Activated CD8-positive, alpha-beta memory T cell treated with anti-CD3 and anti-CD28 coated beads for 1 hour (primary cell): ENCODE measurements around the gene FAM174C.
A peak's percentile ranks its signal among the peaks of the same experiment; 100 is the strongest.
"Not testable (repeated sequence)": the region's sequence is repeated elsewhere in the genome, so short reads cannot be mapped to it uniquely, and the experiment has no call there.

Source experiments
- DNase-seq, 2 donors: peaks; one replicate each; pipeline ENCODE4 v3.0.0-alpha.2; 2020; ENCODE audit warnings: low read depth in 1 of 2; ENCODE audit errors: extremely low read depth in 1 of 2

FAM174C gene

DNA sequence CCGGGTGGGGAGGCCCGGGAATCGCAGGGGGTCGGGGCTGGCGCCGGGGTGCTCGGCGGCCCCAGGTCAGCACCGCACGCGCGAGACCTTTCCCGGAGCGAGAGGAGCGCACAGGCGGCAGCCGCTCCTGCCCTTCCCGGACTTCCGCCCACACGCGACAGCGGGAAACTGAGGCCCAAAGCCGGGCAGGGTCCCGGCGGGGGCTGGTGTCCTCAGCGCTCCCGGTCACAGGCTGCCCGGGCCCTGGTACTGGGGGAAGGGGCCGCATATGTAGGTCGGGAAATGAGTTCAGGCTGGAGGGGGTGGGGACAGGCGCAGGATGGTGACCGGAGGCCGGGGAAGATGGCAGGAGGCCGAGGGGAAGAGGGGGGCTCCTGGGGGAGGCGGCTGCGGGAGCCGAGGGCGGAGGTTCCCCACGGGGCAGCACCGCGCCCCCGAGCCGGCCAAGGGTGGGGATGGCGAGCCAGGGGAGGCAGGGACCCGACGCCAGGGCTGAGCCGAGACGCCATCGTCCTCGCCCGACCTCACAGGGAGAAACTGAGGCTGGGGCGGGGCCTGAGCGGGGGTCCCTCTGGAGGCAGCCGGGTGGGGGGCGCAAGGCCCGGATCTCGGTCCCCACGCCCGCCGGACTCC is 38.2 kb upstream of the FAM174C start:
- DNase-seq, result no peak

DNA sequence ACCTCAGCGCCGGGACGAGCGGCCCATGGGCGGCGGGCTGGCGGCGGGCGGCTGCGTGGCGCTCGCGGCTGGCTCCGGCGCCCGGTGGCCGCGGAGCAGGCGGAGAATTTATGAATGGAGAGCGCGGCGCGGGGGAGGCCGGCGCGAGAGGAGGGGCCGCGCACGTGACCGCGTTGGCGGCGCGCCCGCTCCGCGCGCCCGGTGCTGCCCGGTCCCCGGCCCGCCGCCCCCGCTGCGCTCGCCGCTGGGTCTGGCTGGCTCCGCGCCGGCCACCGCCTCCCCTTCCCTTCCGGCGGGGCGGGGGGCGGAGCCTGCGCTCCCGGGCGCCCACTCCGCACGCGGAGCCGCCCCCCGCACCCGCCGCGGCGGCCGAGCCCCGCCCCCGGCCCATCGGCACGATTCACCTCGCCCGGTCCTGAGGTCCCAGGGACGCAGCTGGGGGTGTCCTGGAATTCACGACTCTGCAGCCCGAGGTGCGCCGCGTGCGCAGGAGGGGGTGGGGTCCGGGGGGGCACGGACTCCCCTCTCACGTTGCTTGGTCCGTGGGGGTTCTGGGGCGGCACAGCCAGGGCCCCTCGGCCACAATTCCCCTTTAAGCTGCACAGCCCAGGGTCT is 37.5 kb upstream of the FAM174C start, which contains the start of gene CBARP:
Gene CBARP, minus strand, starts transcription at position 252 of the 615 bp plus-strand sequence. CDS start 1,905 bp downstream, outside the sequence.
- DNase-seq, result no peak

DNA sequence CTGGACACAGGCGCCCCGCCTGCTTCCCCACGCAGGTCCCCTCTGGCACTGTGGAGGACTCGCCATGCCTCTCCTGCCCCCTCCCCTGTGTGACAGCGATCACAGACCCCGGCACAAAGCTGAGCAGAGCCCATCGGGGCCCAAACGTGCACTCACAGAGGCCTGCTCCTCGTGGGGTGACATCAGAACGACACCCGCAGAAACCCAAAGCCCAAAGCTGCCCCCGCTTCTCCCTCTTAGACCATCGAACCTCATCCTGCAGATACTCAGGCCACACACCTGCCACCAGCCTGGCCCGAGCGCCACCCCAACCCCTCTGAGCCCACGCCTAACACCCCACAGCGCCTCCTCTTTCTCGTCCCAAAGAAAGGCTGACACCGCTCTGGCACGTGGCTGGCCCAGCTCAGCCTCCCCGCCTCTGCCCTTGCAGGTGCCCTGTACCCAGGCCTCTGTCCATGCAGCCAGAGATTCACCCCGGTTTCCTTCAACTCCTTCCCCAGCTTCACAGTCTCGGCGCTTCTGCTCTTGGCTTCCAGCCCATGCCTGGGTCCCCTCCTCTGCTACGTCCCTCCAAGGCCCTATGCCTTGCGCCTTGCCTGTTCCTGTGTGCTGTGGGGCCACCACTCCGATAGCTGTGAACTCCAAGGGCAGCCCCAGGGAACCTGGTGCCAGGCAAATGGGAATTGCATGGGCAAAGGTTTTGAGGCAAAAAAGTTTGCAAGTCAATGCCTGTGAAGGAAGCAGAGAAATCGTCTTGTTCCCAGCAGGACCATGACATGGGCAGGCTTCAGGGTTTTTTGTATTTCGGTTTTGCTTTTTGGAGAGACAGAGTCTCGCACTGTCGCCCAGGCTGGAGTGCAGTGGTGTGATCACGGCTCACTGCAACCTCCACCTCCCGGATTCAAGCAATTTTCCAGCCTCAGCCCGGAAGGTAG is 36.7 kb upstream of the FAM174C start:
- no peak for DNase-seq

DNA sequence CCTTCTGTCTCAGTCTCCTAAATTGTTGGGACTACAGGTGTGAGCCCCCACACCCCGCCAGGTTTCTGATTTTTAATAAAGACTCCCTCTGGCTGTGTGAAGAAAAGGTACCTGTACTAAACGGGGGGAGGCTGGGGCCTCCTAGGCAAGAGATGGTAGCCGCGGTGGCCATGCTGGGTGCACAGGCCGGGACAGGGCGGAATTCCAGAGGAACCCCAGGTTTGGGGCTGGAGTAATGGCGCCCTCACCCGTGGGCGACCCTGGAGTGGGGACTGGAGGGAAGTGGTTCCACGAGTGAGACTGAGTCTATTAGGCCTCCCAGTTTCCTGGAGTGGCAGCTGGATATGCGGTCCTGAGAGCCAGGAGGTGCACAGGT is 35.9 kb upstream of the FAM174C start:
- DNase-seq, result no peak

DNA sequence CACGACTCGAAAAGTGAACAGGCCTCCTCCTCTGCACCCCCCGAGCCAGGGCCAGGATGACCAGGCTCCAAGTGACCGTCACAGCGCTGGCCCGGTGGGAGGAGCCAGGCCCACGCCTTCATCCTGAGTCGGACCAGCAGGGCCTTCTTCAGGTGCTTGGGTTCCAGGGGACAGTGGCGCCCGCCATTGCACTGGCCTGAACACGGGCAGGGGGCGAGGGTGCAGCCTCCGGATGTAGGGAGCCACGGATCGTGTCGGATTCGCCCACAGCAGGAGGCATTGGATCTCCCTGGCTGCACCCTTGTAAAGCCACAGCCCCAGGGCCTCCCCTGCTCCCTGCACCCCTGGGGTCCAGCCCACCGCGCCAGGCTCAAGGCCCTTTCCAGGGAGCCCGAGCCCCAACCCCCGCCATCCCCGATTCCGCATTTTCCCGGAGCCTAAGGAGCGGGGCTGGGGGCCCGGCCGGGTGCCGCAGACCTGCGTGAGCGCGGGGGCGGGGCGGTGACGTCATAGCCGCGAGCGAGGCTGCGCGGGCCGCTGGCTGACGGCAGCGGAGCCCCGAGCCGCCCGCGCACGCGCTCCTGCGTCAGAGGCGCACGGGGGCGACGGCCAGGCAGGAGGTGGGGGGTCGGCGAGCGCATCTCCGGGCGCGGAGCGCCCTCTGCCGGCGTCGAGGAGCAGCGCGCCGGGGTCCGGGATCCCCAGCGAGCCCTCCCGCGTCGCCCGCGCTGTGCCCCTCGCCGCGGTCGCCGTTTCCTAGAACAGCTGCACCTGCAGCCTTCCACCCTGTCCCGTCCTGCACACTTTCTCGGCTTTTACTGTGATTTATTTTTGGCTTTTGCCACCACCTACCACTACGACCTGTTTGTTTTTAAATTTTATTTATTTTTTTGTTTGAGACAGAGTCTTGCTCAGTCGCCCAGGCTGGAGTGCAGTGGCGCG is 35.3 kb upstream of the FAM174C start:
- peak; percentile 86 to 88 for DNase-seq

DNA sequence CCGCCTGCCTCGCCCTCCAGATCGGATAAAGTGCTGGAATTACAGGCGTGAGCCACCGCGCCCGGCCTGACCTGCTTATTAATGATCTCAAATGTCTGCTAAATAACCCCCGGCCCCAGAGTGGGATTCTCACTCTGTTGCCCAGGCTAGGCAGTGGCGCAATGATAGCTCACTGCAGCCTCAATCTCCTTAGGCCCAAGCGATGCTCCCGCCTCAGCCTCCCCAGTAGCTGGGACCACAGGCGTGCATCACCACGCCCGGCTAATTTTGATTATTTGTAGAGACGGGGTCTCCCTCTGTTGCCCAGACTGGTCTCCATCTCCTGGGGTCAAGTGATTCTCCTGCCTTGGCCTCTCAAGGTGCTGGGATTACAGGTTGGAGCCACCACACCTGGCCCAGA is 34.4 kb upstream of the FAM174C start:
- no peak for DNase-seq

DNA sequence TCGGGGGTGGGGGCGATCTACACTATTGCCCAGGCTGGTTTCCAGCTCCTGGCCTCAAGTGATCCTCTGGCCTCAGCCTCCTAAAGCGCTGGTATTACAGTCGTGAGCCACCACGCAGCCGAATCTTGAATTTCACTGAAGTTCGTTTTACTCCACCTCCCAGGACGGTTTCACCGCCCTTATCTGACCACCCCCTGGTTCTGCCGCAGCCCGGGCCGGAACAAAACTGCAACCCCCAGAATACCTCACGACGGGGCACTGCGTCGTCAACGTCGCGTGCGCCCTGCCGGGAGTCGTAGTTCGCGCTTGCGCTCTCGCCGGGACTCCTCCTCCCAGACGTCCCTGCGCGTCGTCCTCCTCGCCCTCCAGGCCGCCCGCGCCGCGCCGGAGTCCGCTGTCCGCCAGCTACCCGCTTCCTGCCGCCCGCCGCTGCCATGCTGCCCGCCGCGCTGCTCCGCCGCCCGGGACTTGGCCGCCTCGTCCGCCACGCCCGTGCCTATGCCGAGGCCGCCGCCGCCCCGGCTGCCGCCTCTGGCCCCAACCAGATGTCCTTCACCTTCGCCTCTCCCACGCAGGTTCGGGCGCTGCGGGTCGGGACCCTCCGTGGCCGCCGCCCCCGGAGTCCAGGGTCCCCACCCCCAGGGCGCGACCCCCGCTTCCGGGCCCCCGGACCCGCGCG is 33.8 kb upstream of the FAM174C start, which contains the start of gene ATP5F1D:
Gene ATP5F1D, plus strand, starts transcription at position 335 of the 679 bp plus-strand sequence. Its CDS starts 100 bp downstream, at position 435.
- DNase-seq, result peak; percentile 86 to 88

DNA sequence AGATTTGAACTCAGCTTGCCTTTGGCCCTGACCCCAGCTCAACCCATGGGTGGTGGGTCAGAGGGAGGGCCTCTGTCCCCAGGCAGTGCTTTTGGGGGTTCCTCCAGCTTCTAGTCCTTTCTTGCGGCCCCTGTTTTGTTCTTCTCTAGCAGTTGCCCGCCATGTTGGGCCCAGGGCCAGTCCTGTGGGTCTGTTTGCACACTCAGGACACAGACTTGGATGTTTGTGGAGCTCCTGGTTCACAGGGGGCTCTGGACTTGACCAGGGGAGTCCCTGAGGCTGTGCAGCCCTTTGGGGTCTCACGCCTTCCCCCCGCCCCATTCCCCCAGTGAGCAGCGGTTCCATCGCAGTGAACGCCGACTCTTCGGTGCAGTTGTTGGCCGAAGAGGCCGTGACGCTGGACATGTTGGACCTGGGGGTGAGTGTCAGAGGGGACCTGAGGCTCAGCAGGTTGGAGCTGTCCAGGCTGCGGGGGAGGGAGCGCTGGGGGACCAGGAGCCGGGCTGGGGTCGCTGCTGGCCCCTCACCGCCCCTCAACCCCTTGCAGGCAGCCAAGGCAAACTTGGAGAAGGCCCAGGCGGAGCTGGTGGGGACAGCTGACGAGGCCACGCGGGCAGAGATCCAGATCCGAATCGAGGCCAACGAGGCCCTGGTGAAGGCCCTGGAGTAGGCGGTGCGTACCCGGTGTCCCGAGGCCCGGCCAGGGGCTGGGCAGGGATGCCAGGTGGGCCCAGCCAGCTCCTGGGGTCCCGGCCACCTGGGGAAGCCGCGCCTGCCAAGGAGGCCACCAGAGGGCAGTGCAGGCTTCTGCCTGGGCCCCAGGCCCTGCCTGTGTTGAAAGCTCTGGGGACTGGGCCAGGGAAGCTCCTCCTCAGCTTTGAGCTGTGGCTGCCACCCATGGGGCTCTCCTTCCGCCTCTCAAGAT is 31.3 kb upstream of the FAM174C start:
- DNase-seq, result peak; percentile 74 to 84

DNA sequence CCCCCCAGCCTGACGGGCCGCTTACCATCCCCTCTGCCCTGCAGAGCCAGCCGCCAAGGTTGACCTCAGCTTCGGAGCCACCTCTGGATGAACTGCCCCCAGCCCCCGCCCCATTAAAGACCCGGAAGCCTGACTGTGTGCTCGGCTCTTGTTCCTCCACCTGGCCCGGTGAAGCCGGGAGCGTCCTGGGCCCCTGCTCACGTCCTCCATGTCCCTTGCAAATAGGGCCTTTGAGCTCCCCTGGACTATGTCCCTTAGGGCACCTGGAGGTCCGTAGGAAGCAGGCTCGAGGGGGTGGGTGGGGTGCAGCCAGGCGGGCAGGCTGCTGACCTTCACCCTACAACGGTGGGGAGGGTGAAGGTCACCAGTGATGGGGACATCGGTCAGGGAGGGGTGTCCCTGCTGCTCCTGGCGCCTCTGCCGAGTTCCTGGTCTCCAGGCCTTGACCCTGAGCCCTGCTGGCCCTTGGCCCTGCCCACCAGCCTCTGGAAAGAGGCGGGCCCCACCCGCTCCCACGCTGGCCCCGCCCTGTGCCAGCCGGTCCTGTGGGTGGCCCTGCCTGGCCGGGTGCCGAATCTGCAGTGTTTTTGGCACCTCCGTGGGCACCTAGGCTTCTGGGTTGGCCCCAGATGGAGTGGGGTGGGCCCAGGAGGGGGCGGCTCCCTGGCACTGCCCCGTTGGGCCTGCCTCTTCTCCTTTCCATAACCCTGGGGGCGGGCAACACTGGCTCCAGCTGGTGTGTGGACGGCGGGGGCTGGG is 30.5 kb upstream of the FAM174C start:
- DNase-seq, result no peak

DNA sequence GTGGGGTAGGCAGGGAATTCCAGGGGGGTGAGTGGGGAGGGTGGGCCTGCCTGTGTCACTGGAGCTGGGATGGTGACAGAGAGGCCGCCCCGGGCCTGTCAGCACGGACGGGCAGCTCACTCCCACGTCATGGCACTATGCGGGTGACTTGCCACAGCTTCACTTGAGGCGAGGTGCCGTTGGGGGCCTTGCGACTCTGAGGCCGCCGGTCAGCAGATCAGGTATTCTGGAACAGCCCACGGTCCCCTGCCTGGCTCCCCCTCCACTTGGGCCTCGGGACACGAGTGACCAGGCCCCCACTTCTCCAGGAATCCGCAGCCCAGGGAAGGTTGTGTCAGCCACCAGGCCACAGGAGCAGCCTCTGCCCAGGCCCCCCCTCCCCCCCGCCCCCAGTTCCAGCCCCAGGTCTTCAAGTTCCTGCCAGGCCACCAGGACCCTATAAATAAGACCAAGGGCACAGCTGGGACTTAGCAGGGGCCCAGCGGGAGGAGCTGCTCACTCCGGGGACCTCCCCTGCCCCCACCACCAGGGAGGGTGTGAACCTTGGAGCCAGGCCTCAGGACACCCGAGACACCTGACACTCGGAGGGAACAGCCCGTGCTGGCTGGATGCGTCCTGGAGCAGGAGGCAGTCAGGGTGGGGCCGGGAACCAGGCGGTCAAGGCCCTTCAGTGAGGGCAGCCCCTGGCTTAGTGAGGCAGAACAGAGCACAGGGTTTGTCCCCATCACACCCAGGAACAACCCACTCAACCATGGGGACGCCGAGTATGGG is 29.7 kb upstream of the FAM174C start:
- DNase-seq, result no peak

DNA sequence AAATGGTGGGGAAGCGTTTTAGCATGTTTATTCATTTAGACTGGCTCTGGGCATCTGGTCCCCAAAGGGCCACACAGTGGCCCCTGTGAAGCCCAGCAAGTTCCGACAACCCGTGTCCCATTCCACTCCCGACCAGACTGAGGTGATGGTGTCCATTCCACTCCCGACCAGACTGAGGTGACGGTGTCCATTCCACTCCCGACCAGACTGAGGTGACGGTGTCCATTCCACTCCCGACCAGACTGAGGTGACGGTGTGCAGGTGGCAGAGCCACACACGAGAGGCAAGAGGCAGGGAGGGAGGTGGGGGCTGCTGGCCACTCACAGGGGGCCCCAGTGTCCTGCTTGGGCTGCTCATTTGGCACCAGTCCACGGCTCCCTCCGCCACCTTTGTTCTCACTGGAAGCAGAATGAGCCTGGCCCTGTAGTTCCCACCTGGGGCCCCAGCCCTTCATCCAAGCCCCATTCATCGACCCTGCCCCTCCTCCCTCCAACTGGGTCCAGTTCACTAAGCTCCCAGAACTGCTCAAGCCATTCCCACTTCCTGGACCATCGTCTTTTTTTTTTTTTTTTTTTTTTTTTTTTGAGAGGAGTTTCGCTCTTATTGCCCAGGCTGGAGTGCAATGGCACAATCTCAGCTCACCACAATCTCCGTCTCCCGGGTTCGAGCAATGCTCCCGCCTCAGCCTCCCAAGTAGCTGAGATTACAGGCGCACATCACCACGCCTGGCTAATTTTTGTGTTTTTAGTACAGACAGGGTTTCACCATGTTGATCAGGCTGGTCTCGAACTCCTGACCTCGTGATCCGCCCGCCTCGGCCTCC is 28.9 kb upstream of the FAM174C start:
- not testable (repeated sequence) for DNase-seq

DNA sequence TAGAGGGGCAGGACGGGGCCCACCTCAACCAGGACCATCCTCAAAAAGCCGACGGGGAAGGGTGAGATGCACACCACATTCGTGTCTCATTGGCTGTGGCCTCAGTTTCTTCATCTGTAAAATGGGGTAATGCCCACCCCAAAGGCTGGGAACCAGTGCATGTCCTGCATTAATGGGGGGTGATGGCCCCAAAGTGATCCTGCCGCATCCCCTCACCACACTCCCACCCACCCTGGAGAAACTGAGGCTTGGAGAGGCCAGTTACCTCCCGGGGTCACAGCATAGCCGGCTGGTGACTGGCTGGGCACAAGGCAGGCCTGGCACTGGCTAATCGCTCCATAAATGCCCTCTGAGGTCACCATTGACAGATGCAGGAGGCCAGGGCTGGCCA is 27.6 kb upstream of the FAM174C start:
- DNase-seq, result no peak

DNA sequence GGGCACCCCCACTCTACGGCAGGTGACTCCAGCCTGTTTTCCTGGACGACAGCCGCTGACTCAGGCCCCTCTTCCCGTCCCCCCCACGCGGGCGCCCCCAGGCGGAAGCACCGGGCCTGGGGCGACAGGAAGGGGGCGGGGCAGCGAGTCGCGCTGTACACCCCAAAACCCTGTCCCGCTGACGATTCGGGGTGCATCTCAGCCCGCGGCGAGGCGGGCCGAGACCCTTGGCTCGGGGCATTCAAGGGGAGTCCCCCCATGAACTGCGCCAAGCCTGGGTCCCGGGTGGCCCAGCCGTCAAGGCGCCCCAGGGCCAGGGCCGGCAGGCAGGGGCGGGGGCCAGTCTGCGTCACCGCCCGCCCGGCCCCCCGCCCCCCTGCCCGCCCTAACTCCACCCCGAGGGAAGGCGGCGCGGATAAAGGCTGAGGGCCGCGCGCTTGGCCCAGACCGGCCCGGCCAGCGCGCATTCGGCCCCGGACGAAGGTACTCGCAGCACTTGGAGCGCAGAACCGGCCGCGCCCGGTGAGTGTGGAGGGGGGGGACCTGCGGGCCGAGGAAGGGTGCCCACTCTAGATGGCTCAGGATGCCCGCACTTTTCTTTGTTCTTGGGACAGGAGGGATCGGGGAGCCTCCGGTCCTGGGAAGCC is 27.1 kb upstream of the FAM174C start, which contains the start of gene MIDN:
Gene MIDN, plus strand, starts transcription at position 445 of the 647 bp plus-strand sequence. CDS start 1,714 bp downstream, outside the sequence.
- peak in 1 of 2 donors; percentile 57 for DNase-seq

DNA sequence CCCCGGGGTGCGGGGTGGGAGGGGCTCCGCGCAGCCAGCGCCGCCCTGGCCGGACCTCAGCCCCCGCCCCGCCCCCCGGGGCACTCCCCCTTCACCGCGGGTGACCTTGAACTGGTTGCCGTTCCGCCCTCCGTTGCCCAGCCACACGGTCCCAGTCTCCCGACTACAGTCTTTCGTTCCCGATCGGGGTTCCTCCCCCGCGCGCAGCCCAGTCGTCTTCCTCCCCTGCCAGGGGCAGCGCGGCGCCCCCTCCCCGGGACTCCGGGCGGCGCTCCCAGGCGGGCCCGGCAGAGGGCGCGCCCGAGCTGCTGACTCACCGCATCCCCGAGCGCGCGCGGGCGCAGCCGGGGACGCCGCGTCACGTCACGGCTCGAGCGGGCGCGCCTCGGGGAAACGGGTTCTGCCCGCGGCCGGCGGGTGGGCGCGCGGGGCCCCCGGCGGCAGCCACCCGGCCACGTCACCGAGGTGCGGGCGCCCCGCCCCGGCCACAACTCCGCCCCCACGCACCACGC is 26.5 kb upstream of the FAM174C start:
- DNase-seq, result peak in 1 of 2 donors; percentile 79

DNA sequence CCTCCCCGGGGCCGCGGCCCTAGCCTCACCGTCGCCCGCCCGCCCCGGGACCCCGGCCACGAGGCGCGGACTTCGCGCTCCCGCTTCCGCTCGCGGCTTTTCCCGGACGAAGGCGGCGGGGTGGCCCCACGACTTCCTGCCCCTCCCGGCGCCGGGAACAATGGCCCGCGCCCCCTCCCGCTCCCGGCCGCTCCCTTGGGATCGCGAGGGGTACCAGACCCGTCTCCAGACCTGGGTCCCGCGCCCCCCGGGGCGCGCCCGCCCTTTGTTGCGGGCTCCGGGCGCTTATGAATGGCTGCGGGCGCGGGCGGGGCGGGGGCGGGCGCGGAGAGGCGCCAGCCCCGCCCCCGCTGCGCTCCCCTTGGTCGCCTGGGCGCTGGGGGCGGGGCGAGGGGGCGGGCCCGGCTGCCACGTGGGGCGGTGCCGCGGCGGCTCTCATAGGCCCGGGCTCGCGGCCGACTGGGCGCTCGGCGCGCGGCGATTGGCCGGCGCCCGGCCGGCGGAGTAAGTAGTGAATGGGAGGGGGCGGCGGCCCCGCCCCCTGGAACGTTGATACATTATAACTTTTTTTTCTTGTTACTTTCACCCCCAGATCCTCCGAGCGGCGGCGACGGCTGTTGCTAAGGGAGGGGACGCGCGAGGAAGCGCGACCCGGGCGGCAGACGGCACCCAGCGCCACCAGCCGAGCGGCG is 25.9 kb upstream of the FAM174C start:
- DNase-seq, result peak; percentile 82 to 93
